GM21390 (cell line): ENCODE measurements around the gene RNF217.

Experiments used
- ATAC-seq: cut with Tn5 transposase; IDR thresholded peaks from one replicate; pipeline ENCODE4 v1.9.1; 2021; ENCODE audit not compliant: unreplicated experiment

RNF217 gene

GRCh38 chr6:125095580-125096301 lies 133.5 kb downstream of the RNF217 start:
- no peak for ATAC-seq

GRCh38 chr6:125097186-125097585 lies 134.9 kb downstream of the RNF217 start:
- no peak for ATAC-seq

- no peak for ATAC-seq
These were observed 136.0 kb downstream of the RNF217 start for GRCh38 chr6:125098253-125098652.

GRCh38 chr6:125099211-125100073 lies 137.2 kb downstream of the RNF217 start:
- peak; percentile 56 for ATAC-seq

GRCh38 chr6:125100074-125100652 lies 137.9 kb downstream of the RNF217 start:
- no peak for ATAC-seq

- ATAC-seq: no peak
These were observed 138.9 kb downstream of the RNF217 start for GRCh38 chr6:125101128-125101527.

GRCh38 chr6:125101631-125102030 lies 139.4 kb downstream of the RNF217 start:
- no peak for ATAC-seq

- ATAC-seq: no peak
These were observed 140.2 kb downstream of the RNF217 start for GRCh38 chr6:125102411-125102810.

GRCh38 chr6:125102891-125103290 lies 140.7 kb downstream of the RNF217 start:
- ATAC-seq: no peak

GRCh38 chr6:125104425-125104824 lies 142.2 kb downstream of the RNF217 start:
- ATAC-seq: no peak

- no peak for ATAC-seq
These were observed 144.8 kb downstream of the RNF217 start for GRCh38 chr6:125107048-125107447.

GRCh38 chr6:125107896-125108295 lies 145.7 kb downstream of the RNF217 start:
- no peak for ATAC-seq

- ATAC-seq: no peak
These were observed 147.8 kb downstream of the RNF217 start for GRCh38 chr6:125110056-125110455.

GRCh38 chr6:125111219-125111983 lies 149.2 kb downstream of the RNF217 start:
- ATAC-seq: no peak

- no peak for ATAC-seq
These were observed 150.7 kb downstream of the RNF217 start for GRCh38 chr6:125112934-125113333.

- ATAC-seq: peak; percentile 64
These were observed 152.1 kb downstream of the RNF217 start for GRCh38 chr6:125114248-125114858.

- no peak for ATAC-seq
These were observed 153.9 kb downstream of the RNF217 start for GRCh38 chr6:125116170-125116569.

GRCh38 chr6:125116710-125117109 lies 154.5 kb downstream of the RNF217 start:
- ATAC-seq: no peak

- no peak for ATAC-seq
These were observed 155.6 kb downstream of the RNF217 start for GRCh38 chr6:125117818-125118217.

- ATAC-seq: no peak
These were observed 157.9 kb downstream of the RNF217 start for GRCh38 chr6:125120054-125120590.
